Stimulated activated naive CD8-positive, alpha-beta T cell treated with anti-CD3 and anti-CD28 coated beads, Interleukin-15, Interleukin-2, amounts not matched to agents 100 ng/mL and 50 ng/mL, for 24 hours (primary cell): ENCODE results near the gene HSPA1B.
A peak's percentile ranks its signal among the peaks of the same experiment; 100 is the strongest.
"Not testable (repeated sequence)": the region's sequence is repeated elsewhere in the genome, so short reads cannot be mapped to it uniquely, and the experiment has no call there.

Source experiments
- H3K27ac Mint-ChIP-seq: one replicate; pipeline ENCODE4 v1.8.0; 2021; ENCODE audit warnings: mild to moderate bottlenecking, mixed read lengths
- H3K27me3 Mint-ChIP-seq: one replicate; pipeline ENCODE4 v1.8.0; 2021; ENCODE audit warnings: mixed read lengths
- H3K36me3 Mint-ChIP-seq: one replicate; pipeline ENCODE4 v1.8.0; 2021; ENCODE audit warnings: low read depth, mixed read lengths
- H3K4me1 Mint-ChIP-seq: one replicate; pipeline ENCODE4 v1.8.0; 2021; ENCODE audit warnings: low read depth, mixed read lengths
- H3K4me3 Mint-ChIP-seq: one replicate; pipeline ENCODE4 v1.8.0; 2021; ENCODE audit warnings: mild to moderate bottlenecking, mixed read lengths
- H3K9me3 Mint-ChIP-seq: one replicate; pipeline ENCODE4 v1.8.0; 2021; ENCODE audit warnings: mixed read lengths

Gene HSPA1B

GRCh38 chr6:31831350-31832215 lies 4.0 kb downstream of the HSPA1B start:
- peaks cover 32% of the 10 kb centered on the region for H3K36me3 Mint-ChIP-seq
- peaks cover 52% of the 10 kb centered on the region for H3K4me1 Mint-ChIP-seq
- no peaks in the 10 kb centered on the region for H3K27me3 Mint-ChIP-seq
- H3K9me3 Mint-ChIP-seq: no peaks in the 10 kb centered on the region
- no peak overlapping the region for H3K27ac Mint-ChIP-seq
- H3K4me3 Mint-ChIP-seq: peak overlapping the region; percentile 98

GRCh38 chr6:31834367-31835250 lies 7.1 kb downstream of the HSPA1B start:
- Mint-ChIP-seq H3K27me3 (no peaks in the 10 kb centered on the region), H3K4me3 (peak overlapping the region; percentile 94), H3K4me1 (peaks cover 70% of the 10 kb centered on the region), H3K36me3 (peaks cover 60% of the 10 kb centered on the region), H3K9me3 (no peaks in the 10 kb centered on the region), H3K27ac (peak overlapping the region; percentile 100)

DNA sequence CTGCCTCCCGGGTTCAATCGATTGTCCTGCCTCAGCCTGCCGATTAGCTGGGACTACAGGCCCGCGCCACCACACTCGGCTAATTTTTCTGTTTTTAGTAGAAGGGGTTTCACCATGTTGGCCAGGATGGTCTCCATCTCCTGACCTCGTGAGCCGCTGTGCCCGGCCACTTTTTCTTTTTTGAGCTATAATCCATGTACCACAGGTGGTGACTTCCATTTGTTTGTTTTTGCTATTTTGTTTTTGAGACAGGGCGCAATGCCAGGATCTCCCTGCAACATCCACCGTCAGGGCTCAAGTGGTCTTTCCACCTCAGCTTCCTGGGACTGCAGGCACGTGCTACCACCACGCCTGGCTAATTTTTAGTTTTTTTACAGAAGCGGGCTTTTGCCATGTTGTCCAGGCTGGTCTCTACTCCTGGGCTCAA lies 8.5 kb downstream of the HSPA1B start:
- Mint-ChIP-seq H3K4me3 (peak overlapping the region; percentile 94), H3K27ac (peak overlapping the region; percentile 100), H3K4me1 (peaks cover 57% of the 10 kb centered on the region), H3K36me3 (peaks cover 63% of the 10 kb centered on the region), H3K27me3 (no peaks in the 10 kb centered on the region), H3K9me3 (no peaks in the 10 kb centered on the region)

DNA sequence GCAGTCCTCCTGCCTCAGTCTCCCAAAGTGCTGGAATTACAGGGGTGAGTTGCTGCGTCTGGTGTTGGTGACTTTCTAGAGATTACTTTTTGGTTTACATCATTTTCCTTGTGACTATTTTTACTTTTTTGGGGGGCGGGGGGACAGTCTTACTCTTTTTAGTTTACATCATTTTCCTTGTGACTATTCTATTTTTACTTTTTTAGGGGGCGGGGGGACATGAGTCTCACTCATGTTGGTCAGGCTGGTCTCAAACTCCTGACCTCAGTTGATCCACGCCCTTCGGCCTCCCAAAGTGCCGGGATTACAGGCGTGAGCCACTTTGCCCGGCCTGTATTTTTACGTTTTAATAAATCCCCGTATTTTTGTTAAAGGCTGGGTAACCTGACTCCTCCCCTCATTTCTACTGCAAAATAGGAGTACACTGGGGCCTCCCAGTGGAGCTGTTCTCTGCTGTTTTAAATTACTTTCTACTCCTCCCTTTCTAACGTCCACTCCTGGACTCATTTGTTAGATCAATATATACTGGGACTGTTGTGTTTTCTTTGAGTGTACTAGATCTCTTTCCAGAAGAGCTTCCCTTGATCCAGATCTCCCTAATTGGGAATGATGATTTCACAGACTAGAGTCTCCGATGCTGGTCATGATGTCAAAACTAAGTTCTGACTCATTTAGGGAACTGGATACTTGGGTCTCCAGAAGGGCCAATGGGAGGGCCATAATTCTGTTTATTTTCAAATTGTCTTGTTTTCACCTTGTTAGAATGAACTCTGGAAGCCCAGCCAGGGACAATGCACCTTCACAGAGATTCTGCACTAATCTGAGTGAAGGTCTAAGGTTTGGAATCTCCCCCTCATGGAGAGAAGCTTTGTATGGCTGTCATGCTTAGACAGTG lies 9.2 kb downstream of the HSPA1B start:
- H3K4me3 Mint-ChIP-seq: peak overlapping the region; percentile 94
- H3K27ac Mint-ChIP-seq: peak overlapping the region; percentile 100
- peaks cover 51% of the 10 kb centered on the region for H3K4me1 Mint-ChIP-seq
- H3K27me3 Mint-ChIP-seq: no peaks in the 10 kb centered on the region
- peaks cover 66% of the 10 kb centered on the region for H3K36me3 Mint-ChIP-seq
- H3K9me3 Mint-ChIP-seq: no peaks in the 10 kb centered on the region

DNA sequence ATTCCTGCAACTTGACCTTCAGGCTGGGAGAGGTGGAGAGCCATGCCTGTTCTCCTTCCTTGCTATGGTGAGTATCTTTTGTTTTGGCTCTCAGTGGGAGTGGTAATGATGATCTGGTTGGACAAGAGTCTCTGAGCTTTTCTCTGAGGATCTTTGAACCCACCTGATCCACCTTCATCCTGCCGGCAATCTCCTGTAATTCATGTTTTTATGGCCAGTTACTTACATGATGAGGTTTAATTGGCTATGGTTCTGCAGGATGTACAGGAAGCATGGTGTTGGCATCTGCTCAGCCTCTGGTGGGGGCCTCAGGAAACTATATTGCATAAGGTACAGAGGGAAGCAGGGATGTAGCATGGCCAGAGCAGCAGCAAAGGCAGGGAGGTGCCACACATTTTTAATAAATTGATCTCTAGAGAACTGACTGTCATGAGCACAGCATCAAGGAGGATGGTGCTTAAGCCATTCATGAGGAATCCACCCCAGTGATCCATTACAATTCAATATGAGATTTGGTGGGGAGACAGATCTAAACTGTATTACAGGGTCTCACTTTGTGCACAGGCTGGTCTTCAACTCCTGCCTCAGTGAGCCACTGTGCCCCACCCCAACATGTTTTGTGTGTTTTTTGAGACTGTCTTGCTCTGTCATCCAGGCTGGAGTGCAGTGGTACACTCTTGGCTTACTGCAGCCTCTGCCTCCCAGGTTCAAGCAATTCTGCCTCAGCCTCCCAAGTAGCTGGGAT lies 10.0 kb downstream of the HSPA1B start:
- H3K4me1 Mint-ChIP-seq: peaks cover 51% of the 10 kb centered on the region
- H3K9me3 Mint-ChIP-seq: no peaks in the 10 kb centered on the region
- H3K4me3 Mint-ChIP-seq: peak overlapping the region; percentile 94
- H3K27ac Mint-ChIP-seq: peak overlapping the region; percentile 100
- no peaks in the 10 kb centered on the region for H3K27me3 Mint-ChIP-seq
- peaks cover 66% of the 10 kb centered on the region for H3K36me3 Mint-ChIP-seq

- Mint-ChIP-seq H3K36me3 (peaks cover 66% of the 10 kb centered on the region), H3K27ac (peak overlapping the region; percentile 100), H3K4me1 (peaks cover 47% of the 10 kb centered on the region), H3K4me3 (peak overlapping the region; percentile 94)
- not testable (repeated sequence) for H3K9me3 Mint-ChIP-seq, H3K27me3 Mint-ChIP-seq
Measured at GRCh38 chr6:31838114-31838553, 10.6 kb downstream of the HSPA1B start.

DNA sequence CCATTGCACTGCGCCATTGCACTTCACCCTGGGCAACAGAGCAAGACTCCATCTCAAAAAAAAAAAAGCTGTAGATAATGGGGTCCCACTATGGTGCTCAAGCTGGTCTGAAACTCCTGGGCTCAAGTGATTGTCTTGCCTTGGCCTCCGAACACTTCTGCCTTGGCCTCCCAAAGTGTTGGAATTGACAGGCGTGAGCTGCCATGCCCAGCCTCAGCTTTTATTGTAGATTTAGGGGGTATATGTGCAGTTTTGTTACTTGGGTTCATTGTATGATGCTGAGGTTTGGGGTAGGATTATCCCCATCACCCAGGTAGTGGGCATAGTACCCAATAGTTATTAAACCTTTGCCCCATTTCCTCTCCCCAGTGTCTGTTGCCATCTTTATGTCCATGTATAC lies 11.4 kb downstream of the HSPA1B start:
- Mint-ChIP-seq H3K36me3 (peaks cover 66% of the 10 kb centered on the region), H3K9me3 (no peaks in the 10 kb centered on the region), H3K4me3 (peak overlapping the region; percentile 94), H3K27me3 (no peaks in the 10 kb centered on the region), H3K4me1 (peaks cover 43% of the 10 kb centered on the region), H3K27ac (peak overlapping the region; percentile 84)

DNA sequence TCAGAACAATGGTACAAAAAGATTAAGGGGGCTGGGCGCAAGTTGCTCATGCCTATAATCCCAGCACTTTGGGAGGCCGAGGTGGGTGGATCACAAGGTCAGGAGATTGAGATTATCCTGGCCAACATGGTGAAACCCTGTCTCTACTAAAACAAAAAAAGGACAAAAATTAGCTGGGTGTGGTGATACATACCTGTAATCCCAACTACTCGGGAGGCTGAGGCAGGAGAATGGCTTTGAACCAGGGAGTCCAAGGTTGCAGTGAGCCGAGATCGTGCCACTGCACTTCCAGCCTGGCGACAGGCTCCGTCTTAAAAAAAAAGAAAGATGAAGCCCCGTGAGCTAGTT lies 12.2 kb downstream of the HSPA1B start:
- peak overlapping the region; percentile 84 for H3K27ac Mint-ChIP-seq
- H3K27me3 Mint-ChIP-seq, H3K9me3 Mint-ChIP-seq: not testable (repeated sequence)
- H3K4me3 Mint-ChIP-seq: peak overlapping the region; percentile 94
- H3K4me1 Mint-ChIP-seq: peaks cover 38% of the 10 kb centered on the region
- peaks cover 64% of the 10 kb centered on the region for H3K36me3 Mint-ChIP-seq

DNA sequence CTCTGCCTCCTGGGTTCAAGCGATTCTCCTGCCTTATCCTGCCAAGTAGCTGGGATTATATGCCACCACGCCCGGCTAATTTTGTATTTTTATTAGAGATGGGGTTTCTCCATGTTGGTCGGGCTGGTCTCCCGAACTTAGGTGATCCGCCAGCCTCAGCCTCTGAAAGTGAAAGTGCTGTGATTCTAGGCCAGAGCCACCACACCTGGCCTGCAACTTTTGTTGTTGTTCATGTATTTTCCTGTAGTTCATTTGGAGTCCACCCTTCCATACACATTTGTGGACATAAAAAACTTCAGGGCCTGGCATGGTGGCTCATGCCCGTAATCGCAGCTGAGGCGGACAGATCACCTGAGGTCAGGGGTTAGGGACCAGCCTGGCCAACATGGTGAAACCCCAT lies 14.5 kb downstream of the HSPA1B start:
- Mint-ChIP-seq H3K9me3 (no peaks in the 10 kb centered on the region), H3K4me3 (no peak overlapping the region), H3K4me1 (peaks cover 23% of the 10 kb centered on the region), H3K27me3 (no peaks in the 10 kb centered on the region), H3K27ac (peak overlapping the region; percentile 40), H3K36me3 (peaks cover 41% of the 10 kb centered on the region)

DNA sequence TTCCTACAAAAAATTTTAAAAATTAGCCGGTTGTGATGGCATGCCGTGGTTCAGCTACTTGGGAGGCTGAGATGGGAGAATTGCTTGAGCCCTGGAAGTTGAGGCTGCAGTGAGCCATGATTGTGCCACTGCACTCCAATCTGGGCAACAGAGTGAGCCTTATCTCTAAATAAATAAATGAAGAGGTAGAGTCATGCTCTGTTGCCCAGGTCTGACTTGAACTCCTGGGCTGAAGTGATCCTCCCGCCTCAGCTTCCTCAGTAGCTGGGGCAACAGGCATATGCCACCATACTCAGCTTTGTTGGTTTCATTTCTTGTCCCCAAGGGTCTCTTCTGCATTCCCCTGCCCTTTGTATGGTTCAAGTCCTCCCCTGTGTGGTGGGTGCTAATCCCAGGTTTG lies 17.0 kb downstream of the HSPA1B start:
- H3K27me3 Mint-ChIP-seq: no peaks in the 10 kb centered on the region
- no peak overlapping the region for H3K27ac Mint-ChIP-seq
- peaks cover under 1% of the 10 kb centered on the region for H3K4me1 Mint-ChIP-seq
- no peaks in the 10 kb centered on the region for H3K9me3 Mint-ChIP-seq
- H3K36me3 Mint-ChIP-seq: peaks cover 19% of the 10 kb centered on the region
- no peak overlapping the region for H3K4me3 Mint-ChIP-seq

- H3K9me3 Mint-ChIP-seq: no peaks in the 10 kb centered on the region
- no peaks in the 10 kb centered on the region for H3K36me3 Mint-ChIP-seq
- H3K4me3 Mint-ChIP-seq: no peak overlapping the region
- H3K27ac Mint-ChIP-seq: no peak overlapping the region
- no peaks in the 10 kb centered on the region for H3K4me1 Mint-ChIP-seq
- H3K27me3 Mint-ChIP-seq: no peaks in the 10 kb centered on the region
Measured at GRCh38 chr6:31847276-31847978, 19.9 kb downstream of the HSPA1B start.

DNA sequence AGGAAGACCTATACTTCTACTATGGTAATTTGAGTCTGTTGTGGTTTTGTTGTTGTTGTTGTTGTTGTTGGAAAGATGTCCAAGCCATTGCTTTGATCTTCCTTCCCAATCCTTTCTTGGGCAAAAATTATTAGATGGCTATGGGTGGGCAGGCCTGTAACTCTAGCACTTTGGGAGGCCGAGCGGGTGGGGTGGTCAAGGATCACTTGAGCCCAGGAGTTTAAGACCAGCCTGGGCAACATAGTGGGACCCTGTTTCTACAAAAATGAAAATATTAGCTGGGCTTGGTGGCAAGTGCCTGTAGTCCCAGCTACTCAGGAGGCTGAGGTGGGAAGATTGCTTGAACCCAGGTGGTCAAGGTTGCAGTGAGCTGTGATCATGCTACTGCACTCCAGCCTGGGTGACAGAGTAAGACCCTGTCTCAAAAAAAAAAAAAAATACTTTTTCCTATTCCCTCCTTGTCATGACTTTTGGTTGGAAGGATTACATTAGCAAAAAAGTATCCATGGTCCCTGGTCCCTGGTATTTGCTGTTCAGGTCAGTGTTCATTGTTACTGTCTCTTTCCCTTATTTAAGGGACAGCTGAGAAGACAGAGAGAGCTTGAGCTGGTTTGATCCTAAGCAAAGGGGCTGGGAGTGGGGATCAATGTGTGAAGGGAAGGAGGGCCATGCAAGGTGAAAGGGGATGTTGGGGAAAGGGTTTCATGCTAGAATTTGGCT lies 23.4 kb downstream of the HSPA1B start:
- no peak overlapping the region for H3K27ac Mint-ChIP-seq
- H3K9me3 Mint-ChIP-seq: no peaks in the 10 kb centered on the region
- no peak overlapping the region for H3K4me3 Mint-ChIP-seq

GRCh38 chr6:31851485-31851832 lies 23.9 kb downstream of the HSPA1B start:
- H3K36me3 Mint-ChIP-seq: no peaks in the 10 kb centered on the region
- H3K27me3 Mint-ChIP-seq: no peaks in the 10 kb centered on the region
- H3K27ac Mint-ChIP-seq: no peak overlapping the region
- H3K9me3 Mint-ChIP-seq: no peaks in the 10 kb centered on the region
- H3K4me3 Mint-ChIP-seq: no peak overlapping the region
- H3K4me1 Mint-ChIP-seq: no peaks in the 10 kb centered on the region

More for the DNA sequence above, 23.4 kb downstream of the HSPA1B start:
- no peaks in the 10 kb centered on the region for H3K4me1 Mint-ChIP-seq
- no peaks in the 10 kb centered on the region for H3K27me3 Mint-ChIP-seq
- H3K36me3 Mint-ChIP-seq: no peaks in the 10 kb centered on the region
